Suppressor macrophage treated with lipopolysaccharide for 1 hour (primary cell): ENCODE results near the gene RAB5B.
"Not testable (repeated sequence)": the region's sequence is repeated elsewhere in the genome, so short reads cannot be mapped to it uniquely, and the experiment has no call there.

Source experiments
- DNase-seq, 3 donors: peaks; one replicate each; pipeline ENCODE4 v3.0.0-alpha.2; 2020 to 2022

RAB5B gene

DNA sequence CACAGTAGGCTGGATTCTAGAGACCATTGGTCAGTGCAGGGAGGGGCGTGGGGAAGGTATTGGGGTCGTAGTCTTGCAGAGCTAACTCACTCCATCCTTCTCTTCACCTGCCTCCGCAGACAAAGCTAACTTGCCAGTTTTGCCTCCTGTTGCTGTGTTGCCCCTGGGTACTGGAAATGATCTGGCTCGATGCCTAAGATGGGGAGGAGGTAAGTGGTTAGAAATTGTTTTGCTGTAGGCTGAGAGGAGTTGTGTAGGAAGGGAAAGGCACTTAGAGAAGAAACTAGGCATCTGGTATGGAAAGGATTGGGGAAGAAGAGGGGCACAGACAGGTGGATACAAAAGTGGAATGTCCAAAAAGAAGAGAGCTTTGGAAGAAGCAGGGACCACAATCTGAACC lies 31.8 kb upstream of the RAB5B start:
- no peak for DNase-seq

- no peak for DNase-seq
Measured at GRCh38 chr12:55942577-55943136, 31.2 kb upstream of the RAB5B start.

DNA sequence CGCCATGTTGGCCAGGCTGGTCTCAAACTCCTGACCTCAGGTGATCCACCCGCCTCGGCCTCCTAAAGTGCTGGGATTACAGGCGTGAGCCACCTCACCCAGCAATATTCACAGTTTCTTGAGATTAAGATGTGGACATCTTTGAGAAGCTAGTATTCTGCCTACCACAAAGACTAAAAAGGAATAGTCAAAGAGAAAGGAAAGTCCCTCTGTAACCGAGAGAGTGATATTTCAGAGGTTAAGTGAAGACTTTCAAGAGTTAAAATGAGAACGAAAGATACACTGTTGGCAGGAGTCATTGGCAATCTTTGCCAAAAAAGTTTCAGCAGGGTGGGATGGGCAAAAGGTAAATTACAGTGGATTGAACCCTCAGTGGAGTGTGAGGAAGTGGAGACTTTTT lies 27.3 kb upstream of the RAB5B start:
- DNase-seq, result no peak

DNA sequence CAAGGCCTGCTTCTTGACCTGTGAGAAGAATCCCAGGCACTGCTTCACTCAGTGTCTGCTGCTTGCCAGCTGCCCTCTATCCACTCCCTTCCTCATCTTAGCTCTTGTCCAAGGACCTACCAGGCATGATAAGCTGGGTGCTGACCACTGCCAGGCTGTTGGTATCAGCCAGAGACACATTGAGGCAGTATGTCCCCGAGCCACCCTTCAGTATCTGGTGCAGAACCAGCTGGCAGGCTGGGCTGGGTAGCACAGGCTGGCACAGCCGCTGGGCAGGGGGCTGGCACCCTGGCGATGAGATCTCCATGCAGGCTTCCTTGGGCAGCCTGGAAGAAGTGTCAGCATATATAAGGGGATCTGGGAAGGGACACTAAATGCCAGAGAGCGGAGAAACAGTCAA lies 18.5 kb upstream of the RAB5B start:
- no peak for DNase-seq

GRCh38 chr12:55955800-55956508 lies 17.9 kb upstream of the RAB5B start:
- peak in 1 of 3 donors; percentile 34 for DNase-seq

DNA sequence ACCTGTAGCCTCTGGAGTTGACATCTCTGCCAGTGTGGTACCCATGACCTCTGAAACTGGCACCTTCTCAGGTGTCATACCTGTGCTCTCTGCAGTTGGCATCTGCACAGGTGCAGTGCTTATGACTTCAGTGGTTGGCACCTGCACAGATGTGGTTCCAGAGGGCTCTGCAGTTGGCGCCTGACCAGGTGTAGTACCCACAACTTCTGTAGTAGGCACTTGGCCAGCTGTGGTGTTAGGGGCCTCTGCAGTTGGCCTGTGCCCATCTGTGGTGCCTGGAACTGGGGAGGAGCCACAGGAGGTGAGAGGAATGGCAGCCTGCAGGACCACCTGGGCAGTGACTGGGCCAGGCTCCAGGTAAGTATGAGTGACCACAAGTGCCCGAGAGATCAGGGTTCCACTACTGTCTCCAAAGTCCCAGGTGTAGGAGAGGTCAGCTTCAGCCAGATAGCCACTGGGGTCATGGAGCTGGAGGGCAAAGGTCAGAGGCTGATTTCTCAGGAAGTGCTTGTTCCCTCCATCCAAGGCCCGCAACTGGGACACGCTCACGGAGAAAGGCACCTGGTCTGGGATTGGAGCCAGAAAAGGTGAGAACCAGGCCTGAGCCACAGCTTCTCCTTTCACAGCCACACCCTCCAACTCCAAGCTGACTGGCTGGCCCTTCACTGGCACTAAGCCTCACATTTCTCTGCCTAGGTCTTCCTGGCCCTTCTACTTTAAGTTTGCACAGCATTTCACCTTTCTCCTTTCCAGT lies 16.6 kb upstream of the RAB5B start:
- no peak for DNase-seq

DNA sequence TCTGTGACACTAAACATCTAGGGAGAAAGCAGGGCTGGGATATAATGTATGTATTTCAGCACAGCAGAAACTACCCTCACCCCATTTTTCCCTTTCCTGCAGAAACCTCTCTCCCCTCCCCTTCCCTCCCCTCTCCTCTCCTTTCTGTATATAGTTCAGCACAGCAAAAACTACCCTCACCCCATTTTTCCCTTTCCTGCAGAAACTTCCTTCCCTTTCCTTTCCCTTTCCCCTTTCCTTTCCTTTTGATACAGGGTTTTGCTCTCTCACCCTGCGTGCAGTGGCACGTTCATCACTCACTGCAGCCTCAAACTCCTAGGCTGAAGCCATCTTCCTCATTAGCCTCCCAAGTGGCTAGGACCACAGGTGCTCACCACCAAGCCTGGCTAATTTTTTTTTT lies 10.1 kb upstream of the RAB5B start:
- peak in 1 of 3 donors; percentile 6 for DNase-seq

DNA sequence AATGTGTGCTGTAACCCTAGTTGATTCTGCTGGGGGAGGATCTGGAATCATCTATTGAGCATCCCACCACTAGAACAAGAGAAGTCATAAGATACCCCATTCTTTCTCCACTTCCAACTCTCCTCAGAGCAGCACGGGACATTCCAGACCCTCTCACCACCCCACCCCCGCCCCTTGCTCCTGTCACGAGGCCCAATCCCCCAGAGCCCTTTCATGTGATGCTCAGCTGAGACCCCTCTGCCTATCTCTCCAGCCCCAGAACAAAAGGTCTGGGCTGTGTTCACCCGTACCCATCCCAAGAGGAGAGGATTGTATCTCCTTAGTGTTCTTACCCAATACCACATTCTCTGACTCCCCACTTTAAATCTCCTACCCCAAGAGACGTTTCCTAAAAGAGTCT lies 8.6 kb upstream of the RAB5B start:
- peak in 1 of 3 donors; percentile 10 for DNase-seq

DNA sequence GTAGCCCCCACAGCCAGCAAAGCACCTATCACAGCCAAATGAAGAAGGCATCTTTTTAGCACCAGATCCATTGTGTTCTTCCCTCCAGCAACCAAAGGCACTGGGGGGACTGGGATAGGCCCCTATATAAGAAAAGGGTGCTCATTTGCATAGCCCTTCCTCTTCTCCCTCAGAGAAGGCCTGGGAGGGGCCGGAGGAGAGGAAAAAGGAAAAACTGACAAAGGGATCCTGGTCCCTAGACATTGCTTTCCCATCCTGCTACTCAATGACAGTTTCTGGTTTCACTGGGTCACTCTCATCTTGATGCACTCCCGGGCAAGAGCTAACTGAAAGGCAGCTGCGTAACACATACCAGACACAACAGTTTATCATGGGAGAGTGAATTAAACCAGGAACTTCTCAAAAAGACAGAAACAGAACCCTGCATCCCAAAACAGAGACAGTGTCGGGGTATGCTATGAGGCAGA lies 7.9 kb upstream of the RAB5B start, which contains the start of gene PMEL:
Gene PMEL (minus strand): TSS at position 102 of the 467 bp plus-strand sequence. CDS start 31 bp downstream, at position 71.
- DNase-seq, result peak in 2 of 3 donors; percentile 31 to 41

GRCh38 chr12:55966408-55967281 lies 7.2 kb upstream of the RAB5B start, which contains the start of gene CDK2:
Gene CDK2, plus strand, starts transcription at chr12:55966830. Its CDS starts 179 bp downstream, at chr12:55967009.
- DNase-seq, result peak; percentile 90 to 96 (median 92)

DNA sequence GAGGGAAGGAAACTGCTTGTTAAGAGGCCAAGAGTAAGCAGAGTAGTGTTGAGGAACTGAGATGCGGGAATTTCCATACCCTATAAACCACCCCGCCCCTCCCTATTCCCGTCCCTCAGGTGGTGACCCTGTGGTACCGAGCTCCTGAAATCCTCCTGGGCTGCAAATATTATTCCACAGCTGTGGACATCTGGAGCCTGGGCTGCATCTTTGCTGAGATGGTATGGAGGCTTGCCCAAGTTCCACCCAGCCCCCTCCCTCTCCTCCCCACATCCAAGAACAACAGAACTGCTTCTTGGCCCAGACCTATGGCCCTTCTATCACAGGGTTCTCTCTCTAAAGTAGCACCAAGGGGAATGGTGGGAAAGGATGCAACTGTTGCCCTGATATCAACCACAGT lies 4.5 kb upstream of the RAB5B start:
- no peak for DNase-seq

DNA sequence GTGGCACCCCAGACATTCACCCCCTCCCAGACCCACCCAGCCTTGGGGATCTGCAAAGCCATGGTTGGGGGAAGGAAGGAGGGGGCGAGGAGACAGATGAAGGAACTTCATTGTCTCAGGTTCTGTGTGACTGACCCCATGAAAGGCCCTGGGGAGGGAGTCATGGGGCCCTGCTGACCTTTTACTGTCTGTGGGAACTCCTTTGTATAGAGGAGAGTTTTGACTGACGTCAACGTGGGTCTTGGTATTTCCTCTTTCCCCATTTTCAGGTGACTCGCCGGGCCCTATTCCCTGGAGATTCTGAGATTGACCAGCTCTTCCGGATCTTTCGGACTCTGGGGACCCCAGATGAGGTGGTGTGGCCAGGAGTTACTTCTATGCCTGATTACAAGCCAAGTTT lies 3.1 kb upstream of the RAB5B start:
- peak in 2 of 3 donors; percentile 10 to 37 for DNase-seq

DNA sequence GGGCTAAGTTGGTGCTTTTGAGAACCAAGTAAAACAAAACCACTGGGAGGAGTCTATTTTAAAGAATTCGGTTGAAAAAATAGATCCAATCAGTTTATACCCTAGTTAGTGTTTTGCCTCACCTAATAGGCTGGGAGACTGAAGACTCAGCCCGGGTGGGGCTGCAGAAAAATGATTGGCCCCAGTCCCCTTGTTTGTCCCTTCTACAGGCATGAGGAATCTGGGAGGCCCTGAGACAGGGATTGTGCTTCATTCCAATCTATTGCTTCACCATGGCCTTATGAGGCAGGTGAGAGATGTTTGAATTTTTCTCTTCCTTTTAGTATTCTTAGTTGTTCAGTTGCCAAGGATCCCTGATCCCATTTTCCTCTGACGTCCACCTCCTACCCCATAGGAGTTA lies 1.8 kb upstream of the RAB5B start:
- DNase-seq, result no peak

DNA sequence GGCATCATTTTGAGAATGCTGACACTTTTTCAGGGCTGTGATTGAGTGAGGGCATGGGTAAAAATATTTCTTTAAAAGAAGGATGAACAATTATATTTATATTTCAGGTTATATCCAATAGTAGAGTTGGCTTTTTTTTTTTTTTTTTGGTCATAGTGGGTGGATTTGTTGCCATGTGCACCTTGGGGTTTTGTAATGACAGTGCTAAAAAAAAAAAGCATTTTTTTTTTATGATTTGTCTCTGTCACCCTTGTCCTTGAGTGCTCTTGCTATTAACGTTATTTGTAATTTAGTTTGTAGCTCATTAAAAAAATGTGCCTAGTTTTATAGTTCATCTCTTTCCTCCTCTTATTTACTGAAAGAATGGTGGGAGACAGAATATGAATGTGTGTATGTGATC lies 1.4 kb upstream of the RAB5B start:
- DNase-seq, result no peak

- DNase-seq, result no peak
Measured at GRCh38 chr12:55972911-55973598, 823 bp upstream of the RAB5B start.

DNA sequence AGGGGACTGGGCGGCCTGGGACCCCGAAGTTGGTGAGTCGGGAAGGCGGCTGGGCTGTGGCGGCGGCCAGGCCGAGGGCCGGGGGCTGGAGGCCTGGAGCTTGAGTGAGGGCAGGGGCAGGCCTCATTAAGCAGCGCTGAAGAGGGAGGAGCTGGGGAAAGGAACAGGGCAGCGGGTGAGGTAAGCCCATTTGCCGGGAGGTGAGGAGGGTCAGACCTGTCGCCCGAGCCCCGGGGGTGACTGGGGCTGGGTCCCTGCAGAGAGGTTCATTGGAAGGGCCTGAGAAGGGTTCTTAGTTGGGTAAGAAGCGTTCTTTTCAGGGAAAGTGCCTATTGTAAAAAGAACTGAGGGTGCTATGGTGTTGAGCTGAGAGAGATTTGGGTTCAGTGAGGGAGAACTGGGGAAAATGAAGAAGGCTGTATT lies 441 bp downstream of the RAB5B start:
- DNase-seq, result peak; percentile 55 to 77 (median 64)

GRCh38 chr12:55978393-55978792 lies 4.5 kb downstream of the RAB5B start:
- DNase-seq, result no peak

DNA sequence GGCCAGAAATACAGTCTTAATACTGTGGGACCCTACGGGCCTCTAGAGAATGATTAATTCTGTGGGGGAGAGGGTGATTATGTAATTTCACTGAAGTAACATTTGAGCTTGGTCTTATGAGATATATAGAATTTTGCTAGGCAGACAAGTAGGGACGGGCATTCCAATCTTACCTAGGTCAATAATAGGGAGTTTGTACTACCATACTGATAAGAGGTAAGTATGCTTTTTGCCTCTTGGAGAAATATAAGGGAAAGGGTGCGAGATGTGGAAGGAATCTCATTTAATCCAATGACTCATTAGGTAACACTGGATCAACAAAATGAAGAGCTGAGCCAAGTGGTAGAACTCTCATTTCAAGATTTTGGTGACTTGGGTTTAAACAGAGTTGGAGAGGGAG lies 5.2 kb downstream of the RAB5B start:
- DNase-seq, result no peak

GRCh38 chr12:55981882-55982281 lies 8.0 kb downstream of the RAB5B start:
- not testable (repeated sequence) for DNase-seq

GRCh38 chr12:55982319-55982936 lies 8.6 kb downstream of the RAB5B start:
- peak; percentile 62 to 70 (median 63) for DNase-seq

GRCh38 chr12:55983232-55983842 lies 9.5 kb downstream of the RAB5B start:
- peak in 1 of 3 donors; percentile 29 for DNase-seq
